PFSK-1 (cell line): ENCODE data around the gene CNOT4.

Experiments used
- FOXP2 ChIP-seq: optimal IDR thresholded peaks from 2 replicates; pipeline ENCODE3; 2011; ENCODE audit warnings: borderline replicate concordance, control low read depth, inconsistent platforms; ENCODE audit not compliant: insufficient read depth; ENCODE audit errors: extremely low read length, extremely low read depth
- POLR2AphosphoS5 ChIP-seq: IDR thresholded peaks from 2 replicates; pipeline ENCODE4 v1.6.1; 2012; ENCODE audit warnings: low read depth, mild to moderate bottlenecking, control low read depth, low read length, moderate library complexity
- SIN3A ChIP-seq: IDR thresholded peaks from 2 replicates; pipeline ENCODE4 v1.6.1; 2012; ENCODE audit warnings: mild to moderate bottlenecking, low read length, moderate library complexity, borderline replicate concordance; ENCODE audit not compliant: insufficient read depth
- TAF1 ChIP-seq: IDR thresholded peaks from 2 replicates; pipeline ENCODE4 v1.6.1; 2012; ENCODE audit warnings: low read length, control low read depth, borderline replicate concordance; ENCODE audit not compliant: insufficient read depth
- TF ChIP-seq, protein P1 (sequence below), 2 experiments: IDR thresholded peaks; 2 replicates each; pipeline versions ENCODE4 v1.6.1 to v1.8.0; 2011 to 2012; ENCODE audit warnings: low read depth in 2 of 2, low read length in 2 of 2, control low read depth in 1 of 2, inconsistent platforms in 1 of 2, mild to moderate bottlenecking in 1 of 2, moderate library complexity in 1 of 2; ENCODE audit not compliant: insufficient read depth in 1 of 2

Gene CNOT4

DNA sequence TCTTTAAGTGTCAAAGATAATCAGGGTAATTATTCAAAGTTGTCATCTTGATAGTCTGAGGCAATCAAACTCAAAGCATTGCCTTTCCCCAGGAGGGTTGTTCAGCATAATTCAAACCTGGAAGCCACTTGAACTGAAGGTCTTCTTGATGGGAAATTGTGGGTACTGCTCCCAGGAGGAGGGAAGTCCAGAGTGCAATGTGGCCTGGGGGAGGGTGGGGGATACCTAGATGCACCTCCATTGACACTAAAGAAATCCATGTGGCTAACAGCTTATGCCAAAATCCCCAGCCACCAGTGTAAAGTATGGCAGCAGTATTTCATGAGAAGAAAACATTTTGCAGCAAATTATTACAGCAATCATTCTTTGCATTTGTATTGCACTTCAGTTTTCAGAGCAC, 161.4 kb downstream of the CNOT4 start:
- TF ChIP-seq SIN3A (no peak), FOXP2 (no peak)
- TF ChIP-seq, protein P1, sequence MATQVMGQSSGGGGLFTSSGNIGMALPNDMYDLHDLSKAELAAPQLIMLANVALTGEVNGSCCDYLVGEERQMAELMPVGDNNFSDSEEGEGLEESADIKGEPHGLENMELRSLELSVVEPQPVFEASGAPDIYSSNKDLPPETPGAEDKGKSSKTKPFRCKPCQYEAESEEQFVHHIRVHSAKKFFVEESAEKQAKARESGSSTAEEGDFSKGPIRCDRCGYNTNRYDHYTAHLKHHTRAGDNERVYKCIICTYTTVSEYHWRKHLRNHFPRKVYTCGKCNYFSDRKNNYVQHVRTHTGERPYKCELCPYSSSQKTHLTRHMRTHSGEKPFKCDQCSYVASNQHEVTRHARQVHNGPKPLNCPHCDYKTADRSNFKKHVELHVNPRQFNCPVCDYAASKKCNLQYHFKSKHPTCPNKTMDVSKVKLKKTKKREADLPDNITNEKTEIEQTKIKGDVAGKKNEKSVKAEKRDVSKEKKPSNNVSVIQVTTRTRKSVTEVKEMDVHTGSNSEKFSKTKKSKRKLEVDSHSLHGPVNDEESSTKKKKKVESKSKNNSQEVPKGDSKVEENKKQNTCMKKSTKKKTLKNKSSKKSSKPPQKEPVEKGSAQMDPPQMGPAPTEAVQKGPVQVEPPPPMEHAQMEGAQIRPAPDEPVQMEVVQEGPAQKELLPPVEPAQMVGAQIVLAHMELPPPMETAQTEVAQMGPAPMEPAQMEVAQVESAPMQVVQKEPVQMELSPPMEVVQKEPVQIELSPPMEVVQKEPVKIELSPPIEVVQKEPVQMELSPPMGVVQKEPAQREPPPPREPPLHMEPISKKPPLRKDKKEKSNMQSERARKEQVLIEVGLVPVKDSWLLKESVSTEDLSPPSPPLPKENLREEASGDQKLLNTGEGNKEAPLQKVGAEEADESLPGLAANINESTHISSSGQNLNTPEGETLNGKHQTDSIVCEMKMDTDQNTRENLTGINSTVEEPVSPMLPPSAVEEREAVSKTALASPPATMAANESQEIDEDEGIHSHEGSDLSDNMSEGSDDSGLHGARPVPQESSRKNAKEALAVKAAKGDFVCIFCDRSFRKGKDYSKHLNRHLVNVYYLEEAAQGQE (IDR thresholded peaks at IDR 0.05; ENCODE audit: insufficient read depth in 1 of 2, low read depth in 2 of 2, low read length in 2 of 2) = no peak

DNA sequence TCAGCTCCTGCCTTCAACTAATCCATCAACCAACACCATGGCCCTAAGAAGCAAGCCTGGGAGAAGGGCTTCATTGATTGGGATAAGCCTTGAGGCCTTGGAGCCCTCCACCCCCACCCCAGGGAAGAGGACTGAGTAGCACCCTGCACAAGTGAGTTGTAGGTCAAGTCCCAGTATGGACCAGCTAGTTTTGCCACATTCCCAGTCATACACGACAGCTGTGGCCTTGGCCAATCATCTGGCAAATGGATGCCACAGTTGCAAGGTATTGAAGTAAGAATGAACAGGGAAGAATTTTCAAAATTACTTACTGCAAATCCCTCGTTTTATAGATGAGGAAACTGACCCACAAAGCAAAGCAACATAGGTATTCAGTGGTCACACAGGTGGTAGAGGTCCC, 166.5 kb downstream of the CNOT4 start:
- TF ChIP-seq TAF1 (no peak), POLR2AphosphoS5 (no peak), SIN3A (no peak), FOXP2 (no peak)
- TF ChIP-seq, protein P1 (IDR thresholded peaks at IDR 0.05; ENCODE audit: insufficient read depth in 1 of 2, low read depth in 2 of 2, low read length in 2 of 2) = no peak

DNA sequence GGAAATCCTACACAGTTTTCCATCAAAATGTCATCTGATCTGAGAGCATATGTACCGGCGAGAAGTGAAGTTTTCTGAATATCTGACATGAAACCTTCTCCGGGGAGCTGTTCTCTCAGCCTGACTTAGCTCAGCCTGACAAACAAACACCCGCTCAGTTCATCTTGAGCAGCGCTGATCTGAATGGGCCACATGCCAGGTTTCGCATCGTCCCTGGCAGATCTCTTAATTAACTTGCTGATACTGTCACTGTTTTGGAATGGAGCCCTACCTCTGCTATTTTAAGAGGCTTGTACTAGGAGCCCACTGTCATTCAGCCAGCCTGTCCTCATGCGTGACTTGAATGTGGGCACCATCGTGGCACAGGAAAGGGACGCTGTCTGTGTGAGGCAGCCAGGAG, 167.0 kb downstream of the CNOT4 start:
- TF ChIP-seq POLR2AphosphoS5 = no peak
- TF ChIP-seq TAF1 = no peak
- no peak for TF ChIP-seq SIN3A
- TF ChIP-seq FOXP2 = no peak
- TF ChIP-seq, protein P1 (IDR thresholded peaks at IDR 0.05; ENCODE audit: insufficient read depth in 1 of 2, low read depth in 2 of 2, low read length in 2 of 2) = no peak

DNA sequence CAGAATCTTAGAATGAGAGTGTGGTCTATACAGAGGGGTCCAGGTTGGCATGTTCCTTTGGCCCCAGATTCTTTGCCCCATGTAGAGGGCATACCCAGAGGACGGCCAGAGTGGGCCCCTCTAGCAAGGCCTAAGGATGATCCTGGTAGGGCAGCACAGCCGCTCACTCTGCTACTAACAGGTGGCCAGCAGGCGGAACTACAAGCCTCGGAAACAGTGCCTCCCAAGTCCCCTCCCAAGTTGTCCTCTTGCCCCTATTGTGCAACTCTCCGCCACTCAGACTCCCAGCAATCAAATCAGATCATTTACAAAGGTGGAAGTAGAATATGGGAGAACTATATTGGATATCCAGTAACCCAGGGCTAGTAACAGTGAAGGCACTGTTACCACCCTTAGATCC, 168.9 kb downstream of the CNOT4 start:
- TF ChIP-seq TAF1 (no peak), FOXP2 (no peak), SIN3A (no peak)
- TF ChIP-seq, protein P1 (IDR thresholded peaks at IDR 0.05; ENCODE audit: insufficient read depth in 1 of 2, low read depth in 2 of 2, low read length in 2 of 2) = no peak

DNA sequence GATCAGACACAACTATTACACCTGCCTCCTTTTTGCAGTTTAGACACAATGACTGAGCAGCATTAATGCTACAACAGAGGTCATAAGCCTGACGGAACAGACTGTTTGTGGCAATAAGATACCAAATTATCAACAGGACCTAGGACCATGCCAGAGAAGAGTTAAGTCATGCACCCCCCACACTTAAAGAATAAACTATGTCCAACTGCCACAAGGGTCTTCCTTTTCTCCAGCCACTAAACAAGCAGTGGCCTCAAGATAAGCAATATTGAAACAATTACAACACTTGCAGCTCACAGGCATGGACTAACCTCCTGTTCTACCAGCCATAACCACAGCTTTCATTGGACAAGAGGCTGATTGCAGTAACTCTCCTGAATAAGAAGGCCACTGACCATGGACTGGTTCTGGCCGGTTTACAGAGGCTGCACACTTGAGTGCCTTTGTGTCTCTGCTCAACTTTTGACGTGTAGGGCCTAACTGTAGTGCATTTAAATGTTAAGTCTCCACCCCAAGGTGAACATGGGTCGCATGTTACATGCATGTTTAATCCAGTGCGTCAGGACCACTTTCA, 171.8 kb downstream of the CNOT4 start:
- TF ChIP-seq SIN3A (no peak), POLR2AphosphoS5 (no peak), FOXP2 (no peak), TAF1 (no peak)
- TF ChIP-seq, protein P1 (IDR thresholded peaks at IDR 0.05; ENCODE audit: insufficient read depth in 1 of 2, low read depth in 2 of 2, low read length in 2 of 2) = no peak
